B cell (primary cell): ENCODE measurements around the gene PRAC2. TPM values are rescaled to one million over a fixed set of nuclear protein-coding genes. Genes with fewer than 3 reads are reported as not detected.

ENCODE experiments used
- ATAC-seq: fragments of 200-7000 bp; cut with Tn5 transposase; one replicate; pipeline ENCODE4 v1.10.0; 2021; ENCODE audit warnings: low read depth, mild to moderate bottlenecking, moderate number of reproducible peaks, moderate library complexity
- CTCF ChIA-PET: fragments of 350-600 bp; sonication (Branson Sonifier 250); formaldehyde crosslinking; loops from one replicate; lab custom pipeline; 2021; ENCODE audit warnings: antibody characterized with exemption, inconsistent platforms; lab: Charles Lee
- POLR2A ChIA-PET: fragments of 350-600 bp; sonication (Branson Sonifier 250); formaldehyde crosslinking; loops from one replicate; lab custom pipeline; 2021; ENCODE audit warnings: antibody characterized with exemption; lab: Charles Lee
- DNase-seq: peaks from one replicate; pipeline ENCODE4 v3.0.0; 2013
- H2AFZ ChIP-seq: 2 replicates; pipeline ENCODE4 v1.6.1; 2012; ENCODE audit warnings: mild to moderate bottlenecking, low read depth, low read length; ENCODE audit not compliant: insufficient read depth, poor library complexity, severe bottlenecking
- H3K27ac ChIP-seq, 2 donors: 1 replicate in 1 of 2; 2 replicates in 1 of 2; pipeline ENCODE4 v1.5.1; 2012 to 2013; ENCODE audit warnings: low read length in 2 of 2, mild to moderate bottlenecking in 2 of 2, moderate library complexity in 1 of 2
- H3K27me3 ChIP-seq, 4 experiments: fragments of 200-600 bp in 1 of 4; sonication (generic) in 1 of 4; replicated peaks in 1 of 4; 1 replicate in 2 of 4; 2 replicates in 2 of 4; pipeline versions ENCODE4 v1.6.1 to v1.7.0; 2013 to 2016; ENCODE audit warnings: low read length in 3 of 4, mild to moderate bottlenecking in 2 of 4, mixed read lengths in 1 of 4, moderate library complexity in 1 of 4; ENCODE audit not compliant: insufficient read depth in 4 of 4, control insufficient read depth in 3 of 4; ENCODE audit errors: control extremely low read depth in 1 of 4
- H3K36me3 ChIP-seq, 2 experiments: replicated peaks in 1 of 2; 1 replicate in 1 of 2; 2 replicates in 1 of 2; pipeline versions ENCODE4 v1.6.1 to v1.7.1; 2013; ENCODE audit warnings: low read length in 1 of 2; ENCODE audit not compliant: insufficient read depth in 2 of 2, control insufficient read depth in 1 of 2; ENCODE audit errors: control extremely low read depth in 1 of 2, extremely low read depth in 1 of 2
- H3K4me1 ChIP-seq, 2 donors: fragments of 200-600 bp in 1 of 2; sonication (generic) in 1 of 2; 1 replicate in 1 of 2; 2 replicates in 1 of 2; pipeline versions ENCODE4 v1.5.1 to v1.6.1; 2013 to 2017; ENCODE audit warnings: low read length in 2 of 2; ENCODE audit not compliant: control insufficient read depth in 2 of 2, insufficient read depth in 2 of 2
- H3K4me2 ChIP-seq: replicated peaks from 2 replicates; pipeline ENCODE3; 2012; ENCODE audit warnings: mild to moderate bottlenecking, low read depth, low read length; ENCODE audit not compliant: poor library complexity, severe bottlenecking
- H3K4me3 ChIP-seq, 5 experiments: fragments of 200-600 bp in 1 of 5; sonication (generic) in 1 of 5; 1 replicate in 3 of 5; 2 replicates in 2 of 5; pipeline versions ENCODE4 v1.5.1 to v1.7.0; 2011 to 2016; ENCODE audit warnings: low read length in 4 of 5, mild to moderate bottlenecking in 4 of 5, low read depth in 2 of 5, control low read depth in 1 of 5, moderate library complexity in 1 of 5; ENCODE audit not compliant: insufficient read depth in 1 of 5; ENCODE audit errors: control extremely low read depth in 1 of 5, extremely low read depth in 1 of 5
- H3K79me2 ChIP-seq: fragments of 200-600 bp; sonication (generic); one replicate; pipeline ENCODE4 v1.6.0; 2016; ENCODE audit warnings: low read length; ENCODE audit not compliant: control insufficient read depth, insufficient read depth
- H3K9ac ChIP-seq: fragments of 200-600 bp; sonication (generic); 2 replicates; pipeline ENCODE4 v1.6.1; 2017; ENCODE audit warnings: mild to moderate bottlenecking, low read length, moderate library complexity
- H3K9me3 ChIP-seq, 3 donors: one replicate each; pipeline versions ENCODE4 v1.6.1 to v1.7.1; 2013; ENCODE audit warnings: low read length in 2 of 3; ENCODE audit not compliant: control insufficient read depth in 2 of 3, insufficient read depth in 1 of 3; ENCODE audit errors: control extremely low read depth in 1 of 3
- H4K20me1 ChIP-seq: 2 replicates; pipeline ENCODE4 v1.6.0; 2012; ENCODE audit warnings: mild to moderate bottlenecking, low read length; ENCODE audit not compliant: insufficient read depth, control insufficient read depth, poor library complexity, severe bottlenecking
- H3K27ac Mint-ChIP-seq: one replicate; pipeline ENCODE4 v1.8.0; 2021; ENCODE audit warnings: mixed read lengths
- H3K27me3 Mint-ChIP-seq: one replicate; pipeline ENCODE4 v1.8.0; 2021; ENCODE audit warnings: mixed read lengths
- H3K4me1 Mint-ChIP-seq: one replicate; pipeline ENCODE4 v1.8.0; 2021; ENCODE audit warnings: mixed read lengths
- H3K4me3 Mint-ChIP-seq: one replicate; pipeline ENCODE4 v1.8.0; 2021; ENCODE audit warnings: mixed read lengths
- H3K9me3 Mint-ChIP-seq: one replicate; pipeline ENCODE4 v1.8.0; 2022; ENCODE audit warnings: mixed read lengths; ENCODE audit not compliant: insufficient read depth
- EZH2 ChIP-seq: IDR thresholded peaks from 2 replicates; pipeline ENCODE4 v1.6.1; 2012; ENCODE audit warnings: borderline replicate concordance, low read depth, mild to moderate bottlenecking, moderate library complexity, low read length; ENCODE audit not compliant: insufficient read depth, poor library complexity, severe bottlenecking
- WGBS: methylation state at CpG from one replicate; pipeline ENCODE4 v1.1.5; 2013; ENCODE audit warnings: missing lambda C conversion rate; ENCODE audit not compliant: insufficient coverage; 5-methylcytosine and 5-hydroxymethylcytosine counted together
- intact Hi-C: fragments of 100-400 bp; cut with micrococcal nuclease; formaldehyde crosslinking; loops from one replicate; pipeline ENCODE4 v1.10.0; 2022
- polyA plus RNA-seq: library from polyadenylated mRNA; depleted of rRNA; stranded (reverse); fragments of >200 nt; gene quantifications from 2 replicates; pipeline ENCODE4 v1.2.3, GENCODE V29; 2012
- total RNA-seq, 2 donors: library from RNA; stranded (reverse); fragments of 120-200 nt in 1 of 2; gene quantifications; 1 replicate in 1 of 2; 2 replicates in 1 of 2; pipeline versions ENCODE4 v1.2.3 to v1.2.4, GENCODE V29; 2013 to 2022
- TF ChIP-seq, protein P1 (sequence below): fragments of 200-600 bp; IDR thresholded peaks from one replicate; pipeline ENCODE4 v1.8.0; 2022; ENCODE audit warnings: antibody characterized with exemption, mild to moderate bottlenecking

Gene PRAC2
- total and polyA plus RNA-seq, 2 donors (not counting 1 experiment from before 2014, with no cell fraction given), result not detected

DNA sequence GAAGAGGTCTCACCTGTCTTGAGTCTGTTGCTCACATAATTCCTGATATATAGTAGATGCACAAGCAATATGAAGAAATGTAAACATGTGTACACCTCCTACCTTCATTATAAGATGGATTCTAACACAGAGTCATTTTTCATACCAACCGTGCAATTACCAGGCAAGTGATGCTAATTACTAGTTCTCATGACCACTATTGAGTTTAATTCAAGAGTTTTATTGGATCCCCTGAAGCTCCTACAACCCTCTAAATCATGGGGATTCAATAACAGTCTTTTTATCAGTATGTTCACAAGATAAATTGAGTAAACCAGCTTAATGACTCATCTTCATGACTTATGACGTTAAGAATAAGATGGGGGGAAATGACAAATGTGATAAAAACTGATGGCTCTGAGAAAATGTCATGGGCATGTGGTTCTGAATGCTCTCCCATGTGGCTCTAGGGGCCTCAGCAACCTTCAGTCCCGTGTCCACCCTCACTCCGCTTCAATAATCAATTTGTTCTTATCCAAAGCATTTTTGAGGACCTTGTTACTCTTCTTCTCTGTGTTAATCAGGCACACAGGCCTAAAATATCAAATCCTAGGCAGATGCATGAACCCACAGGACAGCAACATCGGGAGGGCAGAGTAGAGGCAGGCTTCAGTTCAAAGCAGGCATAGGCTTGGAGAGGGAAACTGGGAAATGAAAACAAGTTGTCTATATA is 43.4 kb upstream of the PRAC2 start:
- no peaks in the 10 kb centered on the region for H4K20me1 ChIP-seq
- Mint-ChIP-seq H3K27me3 (peaks cover 45% of the 10 kb centered on the region), H3K4me1 (peaks cover 2% of the 10 kb centered on the region), H3K4me3 (no peak overlapping the region), H3K9me3 (no peaks in the 10 kb centered on the region), H3K27ac (no peak overlapping the region)
- ChIA-PET POLR2A (no interaction called here), CTCF (interaction anchor here (0.6 to 7.7 kb wide), 24 partner anchors 9 to 550 kb away, joined by 3 to 119 read pairs (median 5); no protein-coding TSS in a partner anchor)
- H3K79me2 ChIP-seq, result no peaks in the 10 kb centered on the region
- no peaks in the 10 kb centered on the region for H3K36me3 ChIP-seq
- no peak overlapping the region for H3K4me3 ChIP-seq
- intact Hi-C loops, result no loop called here
- ATAC-seq, result no peak
- TF ChIP-seq EZH2, result no peak
- TF ChIP-seq, protein P1, sequence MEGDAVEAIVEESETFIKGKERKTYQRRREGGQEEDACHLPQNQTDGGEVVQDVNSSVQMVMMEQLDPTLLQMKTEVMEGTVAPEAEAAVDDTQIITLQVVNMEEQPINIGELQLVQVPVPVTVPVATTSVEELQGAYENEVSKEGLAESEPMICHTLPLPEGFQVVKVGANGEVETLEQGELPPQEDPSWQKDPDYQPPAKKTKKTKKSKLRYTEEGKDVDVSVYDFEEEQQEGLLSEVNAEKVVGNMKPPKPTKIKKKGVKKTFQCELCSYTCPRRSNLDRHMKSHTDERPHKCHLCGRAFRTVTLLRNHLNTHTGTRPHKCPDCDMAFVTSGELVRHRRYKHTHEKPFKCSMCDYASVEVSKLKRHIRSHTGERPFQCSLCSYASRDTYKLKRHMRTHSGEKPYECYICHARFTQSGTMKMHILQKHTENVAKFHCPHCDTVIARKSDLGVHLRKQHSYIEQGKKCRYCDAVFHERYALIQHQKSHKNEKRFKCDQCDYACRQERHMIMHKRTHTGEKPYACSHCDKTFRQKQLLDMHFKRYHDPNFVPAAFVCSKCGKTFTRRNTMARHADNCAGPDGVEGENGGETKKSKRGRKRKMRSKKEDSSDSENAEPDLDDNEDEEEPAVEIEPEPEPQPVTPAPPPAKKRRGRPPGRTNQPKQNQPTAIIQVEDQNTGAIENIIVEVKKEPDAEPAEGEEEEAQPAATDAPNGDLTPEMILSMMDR, result no peak
- H3K9me3 ChIP-seq, result no peaks in the 10 kb centered on the region
- H2AFZ ChIP-seq, result no peak overlapping the region
- no peak overlapping the region for H3K4me2 ChIP-seq
- 90% methylated on average over 2 of the region's 5 CpGs for WGBS
- H3K27me3 ChIP-seq, result peaks cover 0 to 41% (median 17%) of the 10 kb centered on the region in 4 experiments
- DNase-seq, result no peak
- no peak overlapping the region for H3K27ac ChIP-seq
- H3K9ac ChIP-seq, result no peak overlapping the region
- peaks cover 0 to 9% of the 10 kb centered on the region in 2 donors for H3K4me1 ChIP-seq

DNA sequence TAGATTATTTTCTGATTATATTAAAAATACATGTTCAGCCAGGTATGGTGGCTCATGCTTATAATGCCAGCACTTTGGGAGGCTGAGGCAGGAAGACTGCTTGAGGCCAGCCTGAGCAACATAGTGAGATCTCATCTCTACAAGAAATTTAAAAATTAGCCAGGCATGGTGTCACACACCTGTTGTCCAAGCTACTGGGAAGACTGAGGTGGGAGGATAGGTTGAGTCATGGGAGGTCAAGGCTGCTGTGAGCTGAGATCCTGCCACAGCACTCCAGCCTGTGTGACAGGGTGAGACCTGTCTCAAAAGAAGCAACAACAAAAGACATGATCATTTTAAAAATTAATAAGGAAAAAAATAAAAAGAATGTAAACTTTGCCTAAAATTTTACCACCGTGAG is 41.4 kb upstream of the PRAC2 start:
- no CpG with 5 or more reads among the region's 1 CpG for WGBS
- Histone ChIP-seq H3K4me1 (peaks cover 0 to 9% of the 10 kb centered on the region in 2 donors), H3K9ac (no peak overlapping the region), H3K36me3 (no peaks in the 10 kb centered on the region), H3K79me2 (no peaks in the 10 kb centered on the region), H3K27me3 (peaks cover 0 to 38% (median 15%) of the 10 kb centered on the region in 4 experiments), H3K9me3 (no peaks in the 10 kb centered on the region), H3K27ac (no peak overlapping the region), H2AFZ (no peak overlapping the region), H3K4me2 (no peak overlapping the region), H4K20me1 (no peaks in the 10 kb centered on the region), H3K4me3 (no peak overlapping the region)
- Mint-ChIP-seq H3K27me3 (peaks cover 41% of the 10 kb centered on the region), H3K27ac (no peak overlapping the region), H3K4me3 (no peak overlapping the region), H3K4me1 (peaks cover 2% of the 10 kb centered on the region), H3K9me3 (no peaks in the 10 kb centered on the region)
- ChIA-PET POLR2A (no interaction called here), CTCF (interaction anchor here (1.0 to 7.7 kb wide), 3 partner anchors 123 to 202 kb away, joined by 3 to 119 read pairs (median 19); no protein-coding TSS in a partner anchor)
- intact Hi-C loops, result no loop called here
- DNase-seq, result no peak
- TF ChIP-seq, protein P1, result no peak
- no peak for TF ChIP-seq EZH2
- ATAC-seq, result no peak
